Stimulated activated CD4-positive, alpha-beta T cell treated with anti-CD3 and anti-CD28 coated beads, Interleukin-1b, Interleukin-23, amount 100 ng/mL, for 4 hours (primary cell): ENCODE results near the gene NGEF.

Experiments used
- DNase-seq, 2 donors: peaks; one replicate each; pipeline ENCODE4 v3.0.0-alpha.2; 2020; ENCODE audit warnings: low read depth in 2 of 2

The NGEF gene

DNA sequence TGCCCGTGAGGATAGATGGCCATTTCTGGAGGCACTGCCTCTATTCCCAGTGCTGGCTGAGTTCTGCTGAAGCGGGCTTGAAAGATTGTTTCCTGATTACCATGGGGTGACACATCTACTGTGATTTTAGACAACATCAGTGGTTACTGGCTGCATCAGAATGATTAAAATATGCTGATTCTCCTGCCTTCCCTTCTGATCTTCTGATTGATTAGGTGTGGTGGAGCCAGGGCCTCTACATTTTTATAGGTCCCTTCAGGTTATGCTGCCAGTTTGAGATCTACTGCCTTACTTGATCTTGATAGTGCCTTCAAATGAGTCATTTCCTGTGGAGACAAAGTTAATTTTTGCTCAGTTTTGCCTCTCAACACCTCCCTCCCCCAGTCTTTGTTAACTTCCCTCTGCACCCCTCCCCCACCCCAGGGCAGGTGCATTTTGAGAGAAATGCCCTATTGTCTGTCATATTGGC, 174.6 kb downstream of the NGEF start:
- DNase-seq, result peak; percentile 43 to 51

DNA sequence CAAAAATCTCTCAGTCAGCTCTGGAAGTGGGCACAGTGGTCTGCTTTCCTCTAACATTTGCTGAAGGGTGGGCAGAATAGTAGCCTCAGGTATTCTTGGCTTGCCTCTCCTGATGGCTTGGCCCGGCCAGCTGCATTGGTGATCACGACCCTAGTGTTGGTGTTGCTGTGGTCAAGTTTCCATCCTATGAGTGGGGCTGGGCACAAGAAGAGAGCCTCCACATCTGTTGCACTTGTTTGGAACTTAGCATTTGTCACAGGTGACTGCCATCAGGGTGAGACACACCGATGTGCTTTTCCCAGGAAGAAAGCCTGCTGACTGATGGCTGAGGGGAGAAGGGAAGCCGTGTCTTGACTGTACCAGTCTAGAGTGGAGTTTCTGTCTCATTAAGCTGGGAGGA, 176.1 kb downstream of the NGEF start:
- no peak for DNase-seq

DNA sequence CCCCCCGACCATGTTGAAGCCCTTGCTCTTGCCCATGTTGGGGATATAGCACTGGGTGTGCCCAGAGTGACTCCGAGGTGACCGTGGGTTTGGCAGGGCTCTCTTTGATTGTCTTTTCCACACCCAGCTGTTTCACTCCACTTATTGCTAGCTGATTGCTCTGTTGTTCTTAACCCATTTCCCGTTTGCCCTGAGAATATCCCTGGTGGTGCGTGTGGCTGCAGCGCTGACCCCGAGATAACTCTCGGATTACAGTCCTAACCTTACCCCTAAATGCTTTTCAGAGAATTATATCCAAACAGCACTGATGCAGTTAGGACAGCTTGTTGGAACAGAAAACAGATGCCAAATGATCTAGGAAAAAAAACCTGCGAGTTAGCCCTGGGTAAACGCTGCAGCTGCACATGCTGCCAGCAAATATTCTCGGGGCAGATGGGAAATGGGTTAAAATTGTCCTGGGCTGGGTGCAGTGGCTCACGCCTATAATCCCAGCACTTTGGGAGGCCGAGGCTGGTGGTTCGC, 177.3 kb downstream of the NGEF start:
- no peak for DNase-seq

DNA sequence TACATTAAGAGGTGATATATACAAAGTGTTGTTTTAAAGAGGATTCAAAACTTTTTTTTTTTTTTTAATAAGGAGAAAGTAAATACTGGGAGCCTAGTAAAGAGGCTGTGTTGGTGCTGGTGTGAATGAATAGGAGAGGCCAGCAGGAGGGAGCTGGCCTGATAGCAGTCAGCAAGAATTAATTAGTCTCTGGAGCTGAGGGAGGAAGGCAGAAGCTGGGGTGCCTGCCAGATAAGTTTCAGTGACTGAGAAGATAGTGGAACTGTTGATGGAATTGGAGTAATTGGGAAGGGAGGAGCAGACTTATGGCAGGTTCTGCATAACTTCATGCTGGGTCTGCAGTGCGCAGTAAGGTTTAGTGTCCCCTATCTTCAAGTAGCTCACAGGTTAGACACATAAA, 179.2 kb downstream of the NGEF start:
- DNase-seq, result no peak

DNA sequence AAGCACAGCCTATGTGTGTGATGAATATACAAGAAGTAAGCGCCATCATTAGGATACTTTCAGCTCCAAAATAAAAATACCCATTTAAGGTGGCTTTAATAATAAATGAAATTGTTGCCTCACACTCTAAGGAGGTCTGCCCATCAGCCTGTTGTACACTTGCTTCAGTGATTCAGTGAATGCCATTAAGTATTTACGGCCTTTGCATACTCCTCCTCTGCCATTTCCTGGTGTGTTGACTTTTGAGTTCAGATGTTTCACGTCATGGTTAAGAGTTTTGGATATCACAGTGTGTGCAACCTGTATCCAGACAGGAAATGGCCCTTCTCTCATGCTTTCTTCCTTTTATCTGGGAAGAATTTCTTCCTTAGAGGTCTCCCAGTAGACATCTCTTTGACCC, 181.6 kb downstream of the NGEF start:
- no peak for DNase-seq

DNA sequence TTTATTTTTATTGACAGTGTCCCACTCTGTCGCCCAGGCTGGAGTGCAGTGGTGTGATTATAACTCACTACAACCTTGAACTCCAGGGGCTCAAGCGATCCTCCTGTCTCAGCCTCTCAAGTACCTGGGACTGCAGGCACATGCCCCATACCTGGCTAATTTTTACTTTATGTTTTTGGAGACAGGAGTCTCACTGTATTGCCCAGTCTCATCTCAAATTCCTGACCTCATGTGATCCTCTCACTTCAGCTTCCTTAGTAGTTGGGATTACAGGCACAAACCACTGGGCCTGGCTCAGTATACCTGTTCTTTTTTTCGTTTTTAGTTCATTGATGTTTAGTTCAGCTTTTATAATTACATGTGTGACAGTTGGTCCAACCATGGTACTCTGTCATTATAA, 183.1 kb downstream of the NGEF start:
- DNase-seq, result no peak
